Fibroblast of upper back skin (primary cell): Measurements from ENCODE around the gene ERMAP.

Source experiments
- DNase-seq: peaks from one replicate; pipeline ENCODE4 v3.0.0-alpha.2; 2013

The ERMAP gene, protein sequence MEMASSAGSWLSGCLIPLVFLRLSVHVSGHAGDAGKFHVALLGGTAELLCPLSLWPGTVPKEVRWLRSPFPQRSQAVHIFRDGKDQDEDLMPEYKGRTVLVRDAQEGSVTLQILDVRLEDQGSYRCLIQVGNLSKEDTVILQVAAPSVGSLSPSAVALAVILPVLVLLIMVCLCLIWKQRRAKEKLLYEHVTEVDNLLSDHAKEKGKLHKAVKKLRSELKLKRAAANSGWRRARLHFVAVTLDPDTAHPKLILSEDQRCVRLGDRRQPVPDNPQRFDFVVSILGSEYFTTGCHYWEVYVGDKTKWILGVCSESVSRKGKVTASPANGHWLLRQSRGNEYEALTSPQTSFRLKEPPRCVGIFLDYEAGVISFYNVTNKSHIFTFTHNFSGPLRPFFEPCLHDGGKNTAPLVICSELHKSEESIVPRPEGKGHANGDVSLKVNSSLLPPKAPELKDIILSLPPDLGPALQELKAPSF

DNA sequence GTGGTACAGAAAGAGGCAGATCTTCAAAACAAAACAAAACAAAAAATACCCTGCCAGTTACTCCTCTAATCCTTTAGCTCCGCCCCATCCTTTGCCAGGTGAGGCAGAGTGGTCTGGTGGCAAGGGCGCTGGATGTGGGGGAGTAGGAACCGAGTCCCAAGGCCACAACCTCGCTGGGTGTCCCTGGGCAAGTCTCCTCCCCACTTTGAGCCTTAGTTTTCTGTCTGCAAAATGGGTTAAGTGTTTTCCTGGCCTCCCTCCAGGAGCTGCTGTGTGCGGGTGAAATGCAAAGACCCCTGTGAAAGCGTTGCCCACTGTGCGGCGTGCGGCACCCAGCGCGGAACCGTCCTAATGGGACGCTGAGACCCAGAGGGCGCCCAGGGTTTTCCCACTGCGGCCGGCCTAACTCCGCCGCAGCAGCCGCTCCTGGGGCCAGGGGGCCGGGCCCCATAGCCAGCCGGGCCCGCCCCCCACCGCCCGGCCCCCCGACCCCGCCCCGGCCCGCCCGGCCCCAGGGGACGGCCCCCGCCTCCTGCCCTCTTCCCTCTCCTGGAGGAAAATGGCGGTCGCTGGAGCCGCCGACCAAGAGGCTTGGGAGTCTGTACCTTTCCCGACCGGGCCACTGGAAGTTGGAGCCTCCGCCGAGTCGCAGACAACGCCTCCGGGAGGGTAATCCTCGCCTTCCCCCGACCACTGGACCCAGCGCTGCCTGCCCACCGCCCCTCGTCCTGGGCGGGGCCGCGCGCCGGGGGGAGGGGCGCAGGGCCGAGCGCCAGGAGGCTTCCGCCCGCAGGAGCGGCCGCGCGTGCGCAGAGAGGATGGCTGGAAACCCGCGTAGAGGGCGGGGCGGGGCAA is at the start of gene ERMAP, which contains the start of gene SVBP:
Gene ERMAP, plus strand, starts transcription at position 538 of the 855 bp plus-strand sequence. CDS start 13,327 bp downstream, outside the sequence.
Gene SVBP, minus strand, starts transcription at position 813 of the 855 bp plus-strand sequence. CDS start 853 bp downstream, outside the sequence.
- DNase-seq = peak; percentile 84

DNA sequence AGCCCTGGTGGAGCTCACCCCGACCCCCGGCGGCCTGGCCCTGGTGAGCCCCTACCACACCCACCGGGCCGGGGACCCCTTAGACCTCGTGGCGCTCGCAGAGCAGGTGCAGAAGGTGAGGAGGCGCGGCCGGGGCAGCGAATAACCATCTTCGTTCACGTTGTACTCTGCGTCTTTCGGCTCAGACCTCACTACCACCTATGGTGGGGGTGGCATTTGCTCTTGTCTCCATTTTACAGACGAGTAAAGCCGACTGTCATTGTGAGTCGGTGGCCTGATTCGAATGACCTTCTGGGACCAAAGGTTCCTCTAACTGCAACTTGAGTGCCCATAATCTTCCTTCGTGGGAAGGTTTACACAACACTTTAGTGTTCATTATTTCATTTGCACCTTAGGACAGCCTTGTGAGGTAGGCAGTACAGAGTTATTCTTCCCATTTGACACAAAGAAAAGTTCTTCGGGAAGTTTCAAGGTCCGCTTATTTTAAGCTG is 49.4 kb upstream of the ERMAP start:
- no peak for DNase-seq

DNA sequence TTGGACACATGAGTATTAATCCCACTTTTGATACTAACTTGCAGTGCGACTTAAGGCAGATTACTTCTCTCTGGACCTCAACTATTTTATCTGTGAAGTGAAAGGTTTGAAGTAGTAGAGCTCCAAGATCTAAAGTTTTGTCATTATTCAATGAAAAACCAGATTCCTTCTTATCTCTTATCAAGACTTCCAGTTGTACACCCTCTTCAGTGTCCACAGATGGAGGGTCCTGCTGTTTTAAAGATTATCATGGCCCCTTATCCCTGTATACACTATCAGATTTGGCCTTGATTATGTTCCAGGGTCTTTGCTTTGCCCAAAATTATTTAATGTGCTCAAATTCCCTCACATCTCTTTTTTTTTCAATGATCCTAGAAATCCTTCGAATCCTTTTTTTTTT is 48.8 kb upstream of the ERMAP start:
- DNase-seq = no peak

DNA sequence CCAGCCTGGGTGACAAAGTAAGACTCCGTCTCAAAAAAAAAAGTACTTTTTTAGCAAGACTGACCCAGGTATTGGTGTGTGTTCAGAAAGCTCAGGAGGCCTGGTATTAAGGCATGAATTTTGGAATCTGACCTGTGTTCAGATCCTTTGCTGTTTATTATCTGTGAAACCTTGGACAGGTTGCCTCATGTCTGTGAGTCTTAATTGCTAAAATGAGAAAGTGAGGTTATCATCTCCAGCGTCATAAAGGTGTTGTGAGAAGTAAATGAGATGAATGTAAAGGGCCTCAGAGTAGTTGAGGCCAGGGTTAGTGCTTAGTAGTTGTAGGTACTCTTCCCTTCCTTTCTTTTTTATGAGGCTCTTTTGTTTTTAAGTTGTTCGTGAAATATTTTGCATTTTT is 47.1 kb upstream of the ERMAP start:
- DNase-seq = no peak

DNA sequence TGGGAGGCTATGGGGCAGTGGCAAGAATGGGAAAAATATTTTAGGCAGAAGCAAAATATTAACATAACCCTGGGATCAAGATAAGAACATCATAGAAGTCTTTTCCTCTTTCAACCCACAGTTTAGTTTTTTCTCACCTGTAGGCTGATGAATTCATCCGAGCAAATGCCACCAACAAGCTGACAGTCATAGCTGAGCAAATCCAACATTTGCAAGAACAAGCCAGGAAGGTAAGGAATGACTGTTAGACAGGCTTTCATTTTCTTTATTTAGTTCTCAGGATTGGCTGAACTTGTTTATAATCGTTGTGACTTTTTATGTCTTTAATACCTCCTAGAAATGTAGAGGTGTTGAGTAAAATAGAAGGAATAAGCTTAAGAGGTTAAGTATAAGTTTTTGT is 43.5 kb upstream of the ERMAP start:
- no peak for DNase-seq

DNA sequence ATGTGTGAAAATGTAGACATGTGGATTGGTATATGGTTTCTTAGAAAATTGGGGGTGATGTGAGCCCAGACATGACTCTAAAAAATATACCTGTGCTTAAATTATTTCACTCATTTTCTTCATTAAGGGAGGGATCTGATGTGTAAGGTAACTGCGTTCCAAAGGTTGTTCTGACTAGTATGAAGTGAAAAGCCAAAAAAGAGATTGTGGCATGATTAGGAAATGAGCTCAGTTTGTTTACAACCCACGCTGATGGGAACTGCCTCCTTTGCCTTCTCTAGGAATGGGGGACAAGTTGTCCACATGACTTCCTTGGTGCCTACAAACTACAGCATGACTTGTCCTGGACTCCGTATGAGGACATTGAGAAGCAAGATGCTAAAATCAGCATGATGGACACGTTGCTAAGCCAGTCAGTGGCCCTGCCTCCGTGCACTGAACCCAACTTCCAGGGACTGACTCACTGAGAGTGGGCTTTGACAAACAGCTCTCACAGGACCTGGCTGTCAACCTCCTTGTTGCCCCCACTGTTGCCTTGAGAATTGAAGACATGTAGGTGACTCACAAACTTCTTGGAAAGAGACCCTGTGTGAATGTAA is 41.9 kb upstream of the ERMAP start:
- DNase-seq = no peak

DNA sequence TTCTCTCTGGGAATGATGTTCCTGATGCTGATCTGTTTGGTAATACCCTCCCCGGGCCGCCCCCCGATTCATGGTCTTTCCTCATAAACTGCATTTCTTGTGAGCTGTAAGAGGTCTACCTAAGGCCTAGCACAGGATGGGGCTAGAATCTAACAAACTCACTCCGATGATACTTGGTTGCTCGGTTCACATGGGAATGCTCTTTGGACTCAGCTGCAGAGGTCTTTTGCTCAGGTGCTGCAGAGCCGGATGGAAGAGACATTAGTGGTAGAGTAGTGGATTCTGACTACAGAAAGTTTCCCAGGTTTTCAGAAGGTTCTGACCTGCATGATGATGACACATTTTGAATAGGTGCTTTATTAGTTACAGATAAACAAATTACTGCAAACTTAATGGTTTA is 40.4 kb upstream of the ERMAP start:
- no peak for DNase-seq

DNA sequence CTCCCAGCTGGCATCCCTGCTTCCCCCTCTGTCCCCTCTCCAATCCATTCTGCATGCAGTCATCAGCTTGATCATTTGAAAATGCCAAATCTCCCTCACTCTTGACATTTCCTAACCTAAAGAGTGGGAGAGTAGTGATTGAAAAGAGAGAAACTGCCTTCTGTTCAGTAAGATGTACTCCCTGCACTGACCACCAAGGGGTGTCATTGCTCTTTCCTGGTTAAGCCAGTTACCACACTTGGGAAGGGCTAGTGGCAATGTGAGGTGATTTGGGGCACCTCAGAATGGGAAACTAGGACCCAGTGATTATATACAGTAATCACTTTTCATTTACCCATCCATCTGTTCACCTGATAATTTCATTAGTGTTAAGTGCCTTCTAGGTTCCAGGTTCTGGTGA is 39.1 kb upstream of the ERMAP start:
- DNase-seq = peak; percentile 31

DNA sequence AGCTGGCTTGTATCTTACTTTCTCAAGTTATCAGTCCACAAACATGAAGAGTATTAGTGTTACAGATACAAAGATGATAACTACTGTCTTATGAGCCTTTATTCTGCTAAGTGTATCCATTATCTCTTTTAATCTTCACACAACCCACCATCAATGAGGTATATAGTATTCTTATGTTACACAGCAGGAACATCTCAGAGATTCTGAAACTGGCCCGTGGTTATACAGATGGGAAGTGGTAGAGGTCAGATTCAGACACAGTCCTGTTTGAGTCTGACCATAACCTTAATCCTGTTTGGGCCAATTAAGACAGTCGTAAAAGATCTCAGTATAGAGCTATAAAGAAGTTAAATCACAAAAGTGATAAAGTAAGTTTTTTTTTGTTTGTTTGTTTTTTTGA is 37.2 kb upstream of the ERMAP start:
- DNase-seq = no peak

DNA sequence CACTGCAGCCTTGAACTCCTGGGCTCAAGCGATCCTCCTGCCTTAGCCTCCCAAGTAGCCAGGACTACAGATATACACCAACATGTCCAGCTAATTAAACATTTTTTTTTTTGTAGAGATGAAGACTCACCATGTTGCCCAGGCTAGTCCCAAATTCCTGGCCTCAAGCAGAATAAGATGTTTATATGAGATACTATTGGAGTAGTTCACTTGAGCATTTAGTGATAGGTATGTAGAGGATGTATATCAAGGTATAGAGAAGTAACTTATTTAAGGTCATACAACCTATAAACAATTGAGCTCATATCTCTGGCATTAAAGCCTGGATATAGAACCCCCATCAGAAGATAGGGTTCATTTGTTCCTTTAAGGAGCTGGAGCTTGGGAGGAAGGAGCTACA is 36.7 kb upstream of the ERMAP start:
- no peak for DNase-seq

DNA sequence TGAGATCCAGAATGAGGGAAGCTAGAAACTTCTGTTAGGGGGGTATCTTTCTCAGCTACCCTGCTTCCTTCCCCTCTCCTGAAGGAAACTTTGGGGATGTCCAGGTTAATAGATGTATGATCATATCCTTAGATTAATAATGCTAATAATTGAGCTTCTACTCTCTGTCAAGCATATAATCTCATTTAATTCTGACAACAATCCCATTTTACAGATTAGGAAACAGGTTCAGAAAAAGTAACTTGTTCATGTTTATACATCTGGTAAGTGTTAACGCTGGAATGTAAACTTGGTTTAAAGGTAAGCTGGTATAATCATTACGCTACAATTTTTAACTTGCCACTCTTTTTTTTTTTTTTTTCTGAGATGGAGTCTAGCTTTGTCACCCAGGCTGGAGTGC is 33.8 kb upstream of the ERMAP start:
- DNase-seq = no peak

DNA sequence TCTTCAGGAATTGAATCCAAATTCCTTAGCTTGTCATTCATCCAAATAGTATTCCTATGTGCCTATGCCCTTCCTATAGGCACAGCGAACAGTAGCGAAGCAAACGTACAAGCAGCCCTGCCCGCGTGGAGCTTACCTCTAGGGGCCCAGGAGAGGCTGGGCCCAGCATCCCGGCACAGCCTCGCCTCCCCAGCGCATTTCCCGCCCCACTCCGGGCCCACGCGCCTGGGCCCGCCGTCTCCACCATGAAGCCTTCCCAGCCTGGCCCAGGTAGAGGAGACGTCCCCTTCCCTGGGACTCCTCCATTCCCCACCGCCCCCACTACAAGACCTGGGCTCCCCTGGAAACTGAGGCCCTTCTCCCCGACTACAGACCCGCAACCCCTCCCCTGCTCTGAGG is 32.4 kb upstream of the ERMAP start:
- DNase-seq = no peak

DNA sequence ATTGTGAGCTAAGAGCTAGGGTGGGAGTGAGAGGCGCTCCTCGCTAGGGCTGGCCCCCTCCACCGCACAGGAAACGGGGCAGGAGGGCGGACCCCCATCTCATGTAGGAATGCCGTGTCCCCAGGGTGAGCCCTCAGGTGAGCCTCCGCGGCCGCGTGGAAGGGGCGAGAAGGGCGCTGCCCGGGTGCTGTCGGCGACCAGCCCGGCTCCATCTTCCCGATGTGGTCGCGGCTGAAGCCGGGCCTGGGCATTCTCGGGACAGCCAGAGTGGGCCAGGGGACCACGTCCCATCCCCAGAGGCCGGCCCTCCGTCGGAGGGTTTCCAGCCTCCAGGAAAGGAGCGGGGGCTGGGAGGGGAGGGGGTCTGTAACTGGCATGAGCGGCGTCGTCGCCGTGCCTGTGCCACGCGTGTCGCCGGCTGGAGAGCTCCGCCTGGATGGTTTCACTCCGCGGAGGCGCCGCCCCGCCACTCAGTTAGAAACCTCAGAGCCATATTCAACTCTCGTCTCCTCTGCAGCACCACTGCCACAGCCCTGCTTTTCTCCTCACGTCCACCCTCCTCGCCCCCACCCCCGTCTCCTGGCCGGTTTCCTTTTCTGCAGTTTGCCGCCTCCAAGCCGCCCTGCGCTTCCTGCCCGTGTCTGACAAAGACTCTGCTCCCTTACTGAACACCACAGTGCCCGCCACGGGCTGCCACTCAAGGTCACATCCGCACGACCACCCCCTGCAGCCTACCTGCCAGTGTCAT is 31.8 kb upstream of the ERMAP start, which contains the start of gene TMEM269:
Gene TMEM269, plus strand, starts transcription at position 46 of the 748 bp plus-strand sequence. CDS start 4,903 bp downstream, outside the sequence.
- DNase-seq = no peak

DNA sequence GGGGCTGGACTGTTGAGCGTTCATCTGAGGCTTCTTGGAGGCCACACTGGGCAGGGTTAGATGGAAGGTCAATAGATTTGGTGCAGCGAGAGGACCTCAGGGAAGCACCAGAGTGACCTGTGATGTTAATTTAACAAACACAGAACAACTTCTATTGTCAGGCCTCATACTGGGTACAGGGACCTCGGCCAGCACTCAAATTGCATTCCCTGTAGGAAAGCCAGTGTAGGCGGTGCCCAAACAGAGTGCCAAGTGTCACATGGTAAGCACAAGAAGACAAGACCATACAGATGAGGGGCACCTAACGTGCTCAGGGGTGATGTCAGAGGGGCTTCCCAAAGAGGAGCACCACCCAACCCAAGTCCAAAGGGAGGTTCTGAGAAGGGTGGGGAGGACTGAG is 30.8 kb upstream of the ERMAP start:
- no peak for DNase-seq

DNA sequence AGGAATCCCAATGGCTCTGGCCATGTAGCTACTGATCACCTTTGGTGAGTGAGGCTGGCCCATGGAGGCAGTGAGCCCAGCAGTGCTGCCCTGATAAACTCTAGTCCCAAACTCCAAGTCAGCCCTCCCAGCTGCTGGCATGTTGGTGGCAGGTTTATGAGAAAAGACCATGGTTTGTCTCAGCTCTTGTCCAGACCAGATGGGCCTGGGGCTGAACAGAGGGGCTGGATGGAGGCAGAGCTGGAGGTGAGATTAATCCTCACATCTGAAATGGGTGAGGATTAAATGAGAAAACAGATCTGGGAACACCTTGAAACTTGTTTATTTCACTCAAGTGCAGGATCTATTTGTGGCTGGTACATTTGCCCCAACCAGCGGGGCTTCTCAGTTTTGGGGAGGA is 28.9 kb upstream of the ERMAP start:
- DNase-seq = no peak

DNA sequence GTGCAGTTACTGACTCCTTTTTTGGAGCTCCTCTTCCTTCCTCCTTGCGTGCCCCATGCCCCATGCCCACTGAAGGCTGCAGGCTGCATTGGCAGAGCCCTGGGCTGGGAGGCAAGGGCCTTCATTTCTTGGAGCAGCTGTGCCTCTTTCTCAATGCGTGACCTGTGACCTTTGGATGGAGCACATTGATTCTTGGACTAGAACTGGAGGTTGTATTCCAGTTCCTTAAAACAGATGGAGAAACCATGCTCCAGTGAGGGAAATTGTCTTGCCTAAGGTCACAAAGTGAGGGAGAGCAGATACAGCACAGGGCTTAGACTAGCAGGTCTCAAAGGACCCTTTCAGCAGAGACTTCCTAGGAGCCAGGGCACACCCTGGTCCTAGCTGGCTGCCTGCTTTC is 23.1 kb upstream of the ERMAP start:
- no peak for DNase-seq

DNA sequence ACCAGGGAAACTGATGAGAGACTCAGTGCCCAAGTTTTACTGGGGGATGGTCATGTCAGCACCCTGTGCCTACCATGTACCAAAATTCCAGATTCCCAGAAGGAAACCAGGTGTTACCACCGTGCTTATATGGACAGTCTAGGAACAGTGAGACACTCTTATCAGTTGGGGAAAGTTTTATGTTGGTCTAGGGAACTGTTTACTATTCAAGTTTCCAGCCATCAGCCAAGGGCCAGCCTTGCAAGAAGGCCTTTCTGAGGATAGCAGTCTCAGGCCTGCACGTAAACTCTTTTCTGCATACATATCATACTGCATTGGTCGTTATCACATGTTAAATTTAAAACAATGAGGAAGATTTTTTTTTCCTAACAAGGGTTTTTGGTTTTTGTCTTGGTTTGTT is 19.5 kb upstream of the ERMAP start:
- DNase-seq = no peak

DNA sequence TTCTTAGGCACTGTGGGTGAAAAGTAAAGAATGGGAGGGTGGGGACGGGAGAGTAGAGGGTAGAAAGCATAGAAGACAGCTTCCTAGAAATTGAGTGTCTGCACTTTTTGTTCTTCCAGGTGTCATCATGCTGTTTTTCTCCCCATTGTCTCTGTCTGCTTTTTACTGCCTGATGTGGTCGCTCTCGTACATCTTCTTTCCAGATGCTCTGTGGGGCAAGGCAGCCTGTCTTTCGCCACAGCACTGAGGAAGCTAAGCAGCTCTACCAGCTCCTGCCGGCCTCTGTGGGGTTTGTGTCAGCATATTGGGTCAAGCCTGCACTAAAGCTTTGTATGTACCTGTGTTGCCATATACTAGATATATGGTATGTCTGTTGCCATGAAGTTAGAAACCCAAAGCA is 18.9 kb upstream of the ERMAP start:
- no peak for DNase-seq

DNA sequence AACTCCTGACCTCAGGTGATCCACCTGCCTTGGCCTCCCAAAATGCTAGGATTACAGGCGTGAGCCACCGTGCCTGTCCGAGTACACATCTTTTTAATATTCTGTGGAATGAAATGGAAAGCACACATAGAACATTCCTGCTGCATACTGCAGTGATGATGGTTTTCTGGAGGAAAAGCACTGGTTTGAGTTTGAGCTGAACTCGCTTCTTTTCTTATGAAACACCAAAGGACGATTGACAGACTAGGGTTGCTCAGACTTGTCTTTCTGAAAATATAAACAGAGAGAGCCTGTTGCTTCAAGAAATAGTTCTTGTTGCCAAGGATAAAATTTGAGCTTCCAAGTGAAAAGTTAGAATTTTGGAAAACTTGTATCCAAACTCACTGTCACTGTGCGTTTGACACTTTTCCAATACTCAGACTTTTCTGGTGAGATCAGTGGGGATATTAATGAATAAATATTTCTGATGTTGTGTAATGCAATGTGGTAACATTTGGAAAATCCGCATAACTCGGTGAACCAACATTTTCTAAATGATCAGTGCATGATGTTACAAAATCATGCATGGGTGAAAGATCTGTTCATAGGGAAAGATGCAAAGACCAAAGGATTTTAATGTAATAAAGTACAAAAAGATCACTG is 15.0 kb upstream of the ERMAP start:
- peak; percentile 43 for DNase-seq

DNA sequence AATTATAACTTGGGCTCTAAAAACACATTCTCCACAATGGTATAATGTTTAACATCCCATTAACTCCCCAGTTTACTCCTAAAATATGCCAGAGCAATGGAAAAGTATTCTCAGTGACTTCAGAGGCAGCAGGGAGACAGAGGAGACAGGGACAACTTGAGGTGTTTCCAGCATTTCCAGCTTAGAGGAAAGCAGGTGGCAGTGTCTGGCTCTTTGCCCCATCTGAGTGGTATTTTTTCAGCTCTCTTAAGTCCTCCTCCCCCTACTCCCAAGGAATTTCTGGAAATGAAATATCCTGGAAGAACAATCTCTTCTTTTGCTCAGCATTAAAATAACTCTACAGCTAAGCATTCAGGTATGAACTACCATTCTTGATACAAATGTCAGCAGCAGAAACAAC is 10.8 kb upstream of the ERMAP start:
- peak; percentile 6 for DNase-seq

DNA sequence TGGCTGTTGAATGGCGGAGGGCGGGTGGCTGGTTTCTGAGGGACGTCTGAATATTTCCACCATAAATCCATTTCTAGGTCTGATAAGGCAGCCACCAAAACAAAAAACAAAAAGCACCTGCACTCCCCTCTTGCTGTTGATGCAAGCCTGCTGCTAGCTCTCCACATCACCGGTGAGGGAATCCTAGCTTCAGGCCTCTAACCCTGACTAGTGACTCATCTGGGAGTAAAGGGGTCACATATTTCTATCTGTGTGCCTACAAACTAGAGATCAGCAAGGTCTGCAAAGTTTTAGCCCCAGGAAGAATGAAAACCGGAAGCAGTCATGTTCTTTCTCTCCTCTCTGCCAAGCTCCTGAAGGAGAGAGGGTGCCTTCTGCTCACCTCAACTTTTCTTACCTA is 10.3 kb upstream of the ERMAP start:
- no peak for DNase-seq
